Suprapubic skin (tissue), 4 donors: ENCODE data around the gene EIF4A3. TPM values are rescaled to one million over a fixed set of nuclear protein-coding genes. Genes with fewer than 3 reads are reported as not detected.

Source experiments
- DNase-seq, 2 donors: peaks; one replicate each; pipeline ENCODE4 v3.0.0-alpha.2; 2019; ENCODE audit warnings: low spot score in 2 of 2
- H3K27ac ChIP-seq: fragments of 200-600 bp; sonication (generic); one replicate; pipeline ENCODE4 v1.5.1; 2019
- H3K27me3 ChIP-seq: fragments of 200-600 bp; sonication (generic); one replicate; pipeline ENCODE4 v1.5.1; 2019
- H3K36me3 ChIP-seq: fragments of 200-600 bp; sonication (generic); one replicate; pipeline ENCODE4 v1.5.1; 2019
- H3K4me1 ChIP-seq: fragments of 200-600 bp; sonication (generic); one replicate; pipeline ENCODE4 v1.5.1; 2019
- H3K4me3 ChIP-seq: fragments of 200-600 bp; sonication (generic); one replicate; pipeline ENCODE4 v1.5.1; 2019; ENCODE audit warnings: mild to moderate bottlenecking
- H3K9me3 ChIP-seq: fragments of 200-600 bp; sonication (generic); one replicate; pipeline ENCODE4 v1.5.1; 2019
- EP300 ChIP-seq: sonication (generic); formaldehyde crosslinking; IDR thresholded peaks from one replicate; pipeline ENCODE4 v1.6.1; 2017; ENCODE audit warnings: antibody characterized with exemption
- POLR2A ChIP-seq, 2 donors: fragments of 450-650 bp; IDR thresholded peaks; one replicate each; pipeline ENCODE4 v1.6.1; 2017; ENCODE audit warnings: antibody characterized with exemption in 2 of 2, mild to moderate bottlenecking in 2 of 2, moderate library complexity in 2 of 2
- POLR2AphosphoS5 ChIP-seq, 3 donors: sonication (generic); formaldehyde crosslinking; IDR thresholded peaks; one replicate each; pipeline ENCODE4 v1.6.1; 2017; ENCODE audit warnings: antibody characterized with exemption in 3 of 3
- WGBS: methylation state at CpG from one replicate; pipeline ENCODE4 v1.1.5; 2018; 5-methylcytosine and 5-hydroxymethylcytosine counted together
- total RNA-seq, 4 donors: library from RNA; depleted of rRNA; stranded (reverse); fragments of >200 nt; gene quantifications; one replicate each; pipeline ENCODE4 v1.1.0, GENCODE V29; 2016
- TF ChIP-seq, protein P1 (sequence below), 2 donors: fragments of 200-600 bp in 1 of 2; fragments of 450-650 bp in 1 of 2; sonication (generic) in 1 of 2; IDR thresholded peaks; one replicate each; pipeline ENCODE4 v1.5.1; 2016 to 2019; ENCODE audit warnings: antibody characterized with exemption in 2 of 2, mild to moderate bottlenecking in 1 of 2, moderate library complexity in 1 of 2

The EIF4A3 gene
- total RNA-seq, 4 donors from 2014 or later: 59.8 to 69.2 (median 65.7) TPM

DNA sequence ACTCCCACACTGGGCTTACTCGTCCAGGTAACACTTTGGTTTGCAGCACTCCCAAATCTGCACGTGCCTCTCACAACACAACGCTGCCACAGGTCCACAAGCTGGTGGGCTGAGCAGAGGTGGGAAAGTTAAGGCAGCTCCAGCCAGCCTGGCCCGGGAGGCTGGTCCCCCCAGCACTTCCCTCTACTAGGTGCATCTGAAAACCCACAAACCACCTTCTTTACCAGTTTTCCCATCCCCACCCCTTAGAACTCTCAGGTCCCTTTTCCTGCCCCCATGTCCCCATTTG, 46.9 kb downstream of the EIF4A3 start:
- 85% methylated on average over 4 of the region's 4 CpGs for WGBS
- Histone ChIP-seq H3K36me3 (no peaks in the 10 kb centered on the region), H3K27me3 (no peaks in the 10 kb centered on the region), H3K9me3 (no peaks in the 10 kb centered on the region), H3K27ac (no peak overlapping the region), H3K4me1 (peaks cover 37% of the 10 kb centered on the region), H3K4me3 (no peak overlapping the region)
- no peak for DNase-seq
- no peak for TF ChIP-seq EP300
- no peak for TF ChIP-seq POLR2AphosphoS5 (IDR thresholded peaks at IDR 0.05)
- TF ChIP-seq, protein P1, sequence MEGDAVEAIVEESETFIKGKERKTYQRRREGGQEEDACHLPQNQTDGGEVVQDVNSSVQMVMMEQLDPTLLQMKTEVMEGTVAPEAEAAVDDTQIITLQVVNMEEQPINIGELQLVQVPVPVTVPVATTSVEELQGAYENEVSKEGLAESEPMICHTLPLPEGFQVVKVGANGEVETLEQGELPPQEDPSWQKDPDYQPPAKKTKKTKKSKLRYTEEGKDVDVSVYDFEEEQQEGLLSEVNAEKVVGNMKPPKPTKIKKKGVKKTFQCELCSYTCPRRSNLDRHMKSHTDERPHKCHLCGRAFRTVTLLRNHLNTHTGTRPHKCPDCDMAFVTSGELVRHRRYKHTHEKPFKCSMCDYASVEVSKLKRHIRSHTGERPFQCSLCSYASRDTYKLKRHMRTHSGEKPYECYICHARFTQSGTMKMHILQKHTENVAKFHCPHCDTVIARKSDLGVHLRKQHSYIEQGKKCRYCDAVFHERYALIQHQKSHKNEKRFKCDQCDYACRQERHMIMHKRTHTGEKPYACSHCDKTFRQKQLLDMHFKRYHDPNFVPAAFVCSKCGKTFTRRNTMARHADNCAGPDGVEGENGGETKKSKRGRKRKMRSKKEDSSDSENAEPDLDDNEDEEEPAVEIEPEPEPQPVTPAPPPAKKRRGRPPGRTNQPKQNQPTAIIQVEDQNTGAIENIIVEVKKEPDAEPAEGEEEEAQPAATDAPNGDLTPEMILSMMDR (IDR thresholded peaks at IDR 0.05): no peak
- TF ChIP-seq POLR2A (IDR thresholded peaks at IDR 0.05): no peak

GRCh38 chr17:80099291-80100034, 47.5 kb downstream of the EIF4A3 start:
- H3K9me3 ChIP-seq: no peaks in the 10 kb centered on the region
- no peak overlapping the region for H3K4me3 ChIP-seq
- TF ChIP-seq EP300 (no peak), POLR2A (IDR thresholded peaks at IDR 0.05) (no peak), POLR2AphosphoS5 (IDR thresholded peaks at IDR 0.05) (no peak)
- TF ChIP-seq, protein P1 (IDR thresholded peaks at IDR 0.05): no peak
- H3K36me3 ChIP-seq: no peaks in the 10 kb centered on the region
- peak in 1 of 2 donors; percentile 32 for DNase-seq
- H3K4me1 ChIP-seq: peaks cover 35% of the 10 kb centered on the region
- no peak overlapping the region for H3K27ac ChIP-seq
- no peaks in the 10 kb centered on the region for H3K27me3 ChIP-seq
- WGBS: 87% methylated on average over 27 of the region's 27 CpGs

- no peaks in the 10 kb centered on the region for H3K36me3 ChIP-seq
- H3K4me3 ChIP-seq: no peak overlapping the region
- H3K4me1 ChIP-seq: peaks cover 21% of the 10 kb centered on the region
- WGBS: 95% methylated on average over 20 of the region's 23 CpGs
- H3K27me3 ChIP-seq: no peaks in the 10 kb centered on the region
- peak in 1 of 2 donors; percentile 62 for DNase-seq
- H3K27ac ChIP-seq: no peak overlapping the region
- H3K9me3 ChIP-seq: no peaks in the 10 kb centered on the region
- TF ChIP-seq EP300: no peak
These were observed 48.9 kb downstream of the EIF4A3 start for GRCh38 chr17:80097844-80098691.

DNA sequence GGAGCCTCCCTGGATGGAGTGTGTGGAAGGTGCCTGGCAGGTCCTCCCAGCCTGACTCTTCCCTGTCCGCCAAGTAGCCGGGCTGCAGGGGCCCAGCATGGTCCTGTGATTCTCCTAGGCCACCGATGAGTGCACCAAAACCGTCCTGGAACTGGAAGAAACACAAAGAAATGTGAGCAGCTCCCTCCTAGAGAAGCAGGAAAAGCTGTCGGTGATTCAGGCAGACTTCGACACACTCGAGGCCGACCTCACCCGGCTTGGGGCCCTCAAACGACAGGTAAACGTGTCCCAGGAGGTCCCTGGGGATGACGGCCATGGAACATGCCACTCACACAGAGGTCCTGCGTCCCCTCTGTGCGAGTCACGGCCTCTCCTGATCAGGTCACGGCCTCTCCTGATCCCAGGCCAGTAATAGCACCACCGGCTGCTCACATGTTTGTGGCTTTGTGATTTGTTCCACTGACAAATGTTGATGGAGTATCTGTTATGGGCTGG, 49.8 kb downstream of the EIF4A3 start:
- TF ChIP-seq, protein P1 (IDR thresholded peaks at IDR 0.05): no peak
- no peak for TF ChIP-seq POLR2A (IDR thresholded peaks at IDR 0.05)
- no peak for TF ChIP-seq EP300
- TF ChIP-seq POLR2AphosphoS5 (IDR thresholded peaks at IDR 0.05): no peak
- no peaks in the 10 kb centered on the region for H3K36me3 ChIP-seq
- peaks cover 12% of the 10 kb centered on the region for H3K4me1 ChIP-seq
- no peak for DNase-seq
- H3K27ac ChIP-seq: no peak overlapping the region
- H3K4me3 ChIP-seq: no peak overlapping the region
- H3K27me3 ChIP-seq: no peaks in the 10 kb centered on the region
- H3K9me3 ChIP-seq: no peaks in the 10 kb centered on the region
- WGBS: 88% methylated on average over 9 of the region's 17 CpGs

DNA sequence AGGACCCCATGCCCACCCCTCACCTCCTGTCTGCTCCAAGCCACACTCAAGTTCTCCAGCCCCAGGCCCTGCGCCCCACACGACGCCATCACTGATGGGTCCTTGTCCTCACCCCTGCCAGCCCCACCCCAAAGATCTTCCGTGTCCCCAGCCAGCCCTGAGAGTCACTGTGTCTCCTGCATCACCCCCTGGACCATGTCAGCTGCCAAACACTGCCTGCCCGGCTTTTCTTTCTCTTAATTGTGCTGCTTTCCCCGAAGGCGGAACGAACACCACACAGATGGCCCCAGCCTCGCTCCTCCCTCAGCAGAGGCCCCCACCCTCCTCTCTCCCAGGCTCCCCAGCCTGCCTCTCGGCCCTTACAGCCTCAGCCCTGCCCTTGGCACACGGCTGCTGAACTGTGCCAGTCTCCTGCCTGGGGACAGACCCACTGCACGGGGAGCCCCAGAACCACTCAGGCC, 50.3 kb downstream of the EIF4A3 start:
- no peak for DNase-seq
- TF ChIP-seq POLR2AphosphoS5 (IDR thresholded peaks at IDR 0.05): no peak
- TF ChIP-seq, protein P1 (IDR thresholded peaks at IDR 0.05): no peak
- TF ChIP-seq EP300: no peak
- TF ChIP-seq POLR2A (IDR thresholded peaks at IDR 0.05): no peak

More for the DNA sequence above, 50.3 kb downstream of the EIF4A3 start:
- Histone ChIP-seq H3K36me3 (no peaks in the 10 kb centered on the region), H3K4me1 (peaks cover 7% of the 10 kb centered on the region), H3K27ac (no peak overlapping the region), H3K4me3 (no peak overlapping the region), H3K27me3 (no peaks in the 10 kb centered on the region), H3K9me3 (no peaks in the 10 kb centered on the region)
- WGBS: 67% methylated on average over 11 of the region's 12 CpGs
